Measurements from ENCODE around the gene SLCO2B1. TPM values are rescaled to one million over a fixed set of nuclear protein-coding genes. Genes with fewer than 3 reads are reported as not detected.

SLCO2B1 gene
- total and polyA plus RNA-seq, 4 donors: 52.7 to 184 (median 135) TPM

GRCh38 chr11:75145972-75146519 lies 4.9 kb upstream of the SLCO2B1 start:
- H3K9me3 ChIP-seq (ENCODE audit: control insufficient read depth in 4 of 4, low read length in 3 of 4): no peaks in the 10 kb centered on the region
- H3K4me3 ChIP-seq (ENCODE audit: low read depth in 1 of 3, low read length in 3 of 3): no peak overlapping the region
- H3K27me3 ChIP-seq (ENCODE audit: control insufficient read depth in 4 of 4, insufficient read depth in 4 of 4, low read length in 3 of 4): no peaks in the 10 kb centered on the region
- DNase-seq (ENCODE audit: low spot score): no peak
- H3K9ac ChIP-seq (ENCODE audit: low read depth in 1 of 2, low read length in 2 of 2): no peak overlapping the region
- TF ChIP-seq ATF3 (IDR thresholded peaks at IDR 0.05) (no peak), JUND (IDR thresholded peaks at IDR 0.05) (no peak)
- H3K4me1 ChIP-seq (ENCODE audit: control insufficient read depth in 4 of 4, insufficient read depth in 4 of 4, low read length in 3 of 4): peaks cover 0 to 11% (median 1%) of the 10 kb centered on the region in 4 donors
- H3K27ac ChIP-seq (ENCODE audit: low read depth in 1 of 2, low read length in 2 of 2): no peak overlapping the region
- H3K36me3 ChIP-seq (ENCODE audit: control insufficient read depth in 4 of 4, insufficient read depth in 3 of 4, low read depth in 1 of 4, low read length in 3 of 4): no peaks in the 10 kb centered on the region
- WGBS: 76% methylated on average over 6 of the region's 6 CpGs

DNA sequence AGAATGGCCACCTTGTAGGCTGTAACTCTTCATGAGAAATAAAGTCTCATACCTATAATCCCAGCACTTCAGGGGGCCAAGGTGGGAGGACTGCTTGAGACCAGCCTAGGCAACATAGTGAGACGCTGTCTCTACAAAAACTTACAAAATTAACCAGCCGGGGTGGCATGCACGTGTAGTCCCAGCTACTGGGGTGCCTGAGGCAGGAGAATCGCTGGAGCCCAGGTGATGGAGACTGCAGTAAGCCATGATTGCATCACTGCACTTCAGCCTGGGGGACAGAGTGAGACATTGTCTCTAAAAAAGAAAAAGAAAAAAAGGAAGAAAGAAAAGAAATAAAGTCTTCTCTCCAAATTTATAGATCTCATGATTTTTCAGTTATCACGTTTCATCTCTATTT lies 4.2 kb upstream of the SLCO2B1 start:
- H3K4me1 ChIP-seq (ENCODE audit: control insufficient read depth in 4 of 4, insufficient read depth in 4 of 4, low read length in 3 of 4): peaks cover 2 to 15% (median 6%) of the 10 kb centered on the region in 4 donors
- H3K27ac ChIP-seq (ENCODE audit: low read depth in 1 of 2, low read length in 2 of 2): no peak overlapping the region
- H3K36me3 ChIP-seq (ENCODE audit: control insufficient read depth in 4 of 4, insufficient read depth in 3 of 4, low read depth in 1 of 4, low read length in 3 of 4): no peaks in the 10 kb centered on the region
- no peaks in the 10 kb centered on the region for H3K27me3 ChIP-seq (ENCODE audit: control insufficient read depth in 4 of 4, insufficient read depth in 4 of 4, low read length in 3 of 4)
- 86% methylated on average over 5 of the region's 5 CpGs for WGBS
- no peak for DNase-seq (ENCODE audit: low spot score)
- TF ChIP-seq HNF4A (conservative IDR thresholded peaks at IDR 0.05): peak in 1 of 2 donors; percentile 25
- no peak for TF ChIP-seq CTCF (IDR thresholded peaks at IDR 0.05; ENCODE audit: low read depth, low read length, missing input control)
- no peaks in the 10 kb centered on the region for H3K9me3 ChIP-seq (ENCODE audit: control insufficient read depth in 4 of 4, low read length in 3 of 4)
- no peak overlapping the region for H3K4me3 ChIP-seq (ENCODE audit: low read depth in 1 of 3, low read length in 3 of 3)
- H3K9ac ChIP-seq (ENCODE audit: low read depth in 1 of 2, low read length in 2 of 2): no peak overlapping the region

GRCh38 chr11:75147191-75147874 lies 3.6 kb upstream of the SLCO2B1 start:
- Histone ChIP-seq H3K9me3 (ENCODE audit: control insufficient read depth in 4 of 4, low read length in 3 of 4) (no peaks in the 10 kb centered on the region), H3K4me1 (ENCODE audit: control insufficient read depth in 4 of 4, insufficient read depth in 4 of 4, low read length in 3 of 4) (peaks cover 4 to 21% (median 12%) of the 10 kb centered on the region in 4 donors), H3K27ac (ENCODE audit: low read depth in 1 of 2, low read length in 2 of 2) (no peak overlapping the region), H3K4me3 (ENCODE audit: low read depth in 1 of 3, low read length in 3 of 3) (no peak overlapping the region), H3K27me3 (ENCODE audit: control insufficient read depth in 4 of 4, insufficient read depth in 4 of 4, low read length in 3 of 4) (no peaks in the 10 kb centered on the region), H3K36me3 (ENCODE audit: control insufficient read depth in 4 of 4, insufficient read depth in 3 of 4, low read depth in 1 of 4, low read length in 3 of 4) (no peaks in the 10 kb centered on the region), H3K9ac (ENCODE audit: low read depth in 1 of 2, low read length in 2 of 2) (no peak overlapping the region)
- 84% methylated on average over 7 of the region's 7 CpGs for WGBS
- no peak for TF ChIP-seq FOXA1 (IDR thresholded peaks at IDR 0.05)
- TF ChIP-seq ZBTB33 (IDR thresholded peaks at IDR 0.05): no peak
- no peak for TF ChIP-seq EGR1 (IDR thresholded peaks at IDR 0.05; ENCODE audit: low read depth in 2 of 2)
- no peak for TF ChIP-seq RXRA (IDR thresholded peaks at IDR 0.05)
- no peak for TF ChIP-seq SP1 (IDR thresholded peaks at IDR 0.05)
- no peak for TF ChIP-seq ATF3 (IDR thresholded peaks at IDR 0.05)
- TF ChIP-seq GABPA (IDR thresholded peaks at IDR 0.05 in 1 of 2, conservative IDR thresholded peaks at IDR 0.05 in 1 of 2): no peak
- no peak for TF ChIP-seq YY1 (IDR thresholded peaks at IDR 0.05)
- TF ChIP-seq RAD21 (IDR thresholded peaks at IDR 0.05): no peak
- TF ChIP-seq HNF4A (conservative IDR thresholded peaks at IDR 0.05): no peak
- DNase-seq (ENCODE audit: low spot score): no peak

Measured in liver (tissue), 9 donors.